Activated CD8-positive, alpha-beta memory T cell treated with anti-CD3 and anti-CD28 coated beads, Interleukin-2, amount 50 U/mL, for 4 hours (primary cell): Measurements from ENCODE around the gene C21orf58.
"Not testable (repeated sequence)": the region's sequence is repeated elsewhere in the genome, so short reads cannot be mapped to it uniquely, and the experiment has no call there.

Source experiments
- DNase-seq: peaks from one replicate; pipeline ENCODE4 v3.0.0-alpha.2; 2020

C21orf58 gene

DNA sequence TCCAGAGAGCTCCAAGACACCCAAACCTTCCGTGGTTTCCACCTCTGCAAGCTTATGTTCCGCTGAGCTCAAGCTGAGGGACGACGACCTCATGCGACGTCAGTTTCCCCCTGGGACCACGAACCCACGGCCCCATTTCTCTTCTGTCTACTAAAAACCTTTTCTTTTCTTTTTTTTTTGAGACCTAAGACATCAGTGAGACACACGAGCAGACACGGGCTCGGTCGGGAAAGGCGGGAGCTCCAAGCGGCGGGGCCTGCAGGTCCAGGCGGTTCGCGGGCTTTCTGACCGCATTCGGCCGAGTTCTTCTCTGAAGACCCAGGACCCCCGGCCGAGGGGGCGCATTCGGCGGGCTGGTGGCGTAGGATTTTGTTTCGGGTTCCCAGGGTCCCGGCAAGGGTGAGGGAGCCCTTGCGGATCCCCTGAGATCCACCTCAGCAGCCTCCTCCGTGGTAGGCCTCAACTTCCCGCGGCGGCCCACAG is 402 bp downstream of the C21orf58 start:
- DNase-seq: no peak

DNA sequence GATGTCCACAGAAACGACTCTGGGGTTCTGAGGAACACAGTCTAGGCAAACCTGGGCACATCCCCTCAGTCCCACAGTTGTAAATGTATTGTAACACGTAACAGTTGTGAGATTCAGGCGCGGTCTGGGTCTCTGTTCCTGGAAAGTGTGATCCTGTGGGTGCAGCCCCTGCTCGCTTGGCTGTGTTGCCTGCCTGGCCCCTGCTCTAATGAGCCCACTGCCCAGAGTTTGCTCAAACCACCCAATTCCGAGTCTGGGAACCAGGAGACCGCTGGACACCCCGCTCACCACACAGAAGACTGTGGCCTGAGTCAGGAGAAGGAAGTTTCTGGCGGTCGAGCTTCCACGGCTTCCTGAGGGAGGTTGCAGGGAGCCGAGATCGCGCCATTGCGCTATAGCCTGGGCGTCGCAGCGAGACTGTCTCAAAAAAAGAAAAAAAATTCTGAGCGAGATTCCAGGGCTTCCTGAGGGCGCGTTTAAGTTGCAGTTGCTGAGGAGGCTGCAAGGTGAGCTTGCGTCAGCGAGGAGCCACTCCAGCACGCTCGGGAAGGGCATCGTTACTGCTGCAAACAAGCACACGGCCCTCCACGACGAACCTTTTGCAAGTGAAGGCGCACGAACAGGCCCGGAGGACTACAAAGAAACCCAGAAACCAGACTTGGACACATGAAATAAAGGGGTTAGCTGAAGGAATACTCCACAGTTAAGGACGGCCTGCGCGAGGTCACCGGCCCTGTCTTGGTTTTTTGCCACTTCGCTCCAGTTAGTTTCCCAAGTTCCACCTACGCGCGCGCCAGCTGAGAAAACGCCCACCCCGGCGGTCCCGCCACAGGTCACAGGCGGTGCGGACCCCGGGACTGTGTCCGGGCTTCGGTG is 1.1 kb downstream of the C21orf58 start:
- no peak for DNase-seq

DNA sequence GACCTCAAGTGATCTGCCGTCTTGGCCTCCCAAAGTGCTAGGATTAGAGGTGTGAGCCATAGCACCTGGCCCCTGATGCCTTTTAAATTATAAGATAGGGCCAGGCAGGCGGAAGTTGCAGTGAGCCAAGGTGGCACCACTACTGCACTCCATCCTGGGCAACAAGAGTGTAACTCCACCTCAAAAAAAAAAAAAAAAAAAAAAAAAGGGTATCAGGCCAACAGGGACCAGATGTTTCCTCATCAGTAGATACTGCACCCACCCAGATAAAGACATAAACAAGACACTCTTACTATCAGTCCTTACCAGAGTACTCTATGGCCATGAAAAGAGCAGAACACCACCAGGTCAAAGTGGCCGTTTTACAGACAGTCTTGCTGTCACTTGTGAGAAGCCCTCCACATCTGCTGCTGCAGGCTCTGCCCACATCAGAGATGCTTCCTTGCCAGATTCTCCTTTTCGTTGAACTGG is 3.3 kb downstream of the C21orf58 start:
- no peak for DNase-seq

DNA sequence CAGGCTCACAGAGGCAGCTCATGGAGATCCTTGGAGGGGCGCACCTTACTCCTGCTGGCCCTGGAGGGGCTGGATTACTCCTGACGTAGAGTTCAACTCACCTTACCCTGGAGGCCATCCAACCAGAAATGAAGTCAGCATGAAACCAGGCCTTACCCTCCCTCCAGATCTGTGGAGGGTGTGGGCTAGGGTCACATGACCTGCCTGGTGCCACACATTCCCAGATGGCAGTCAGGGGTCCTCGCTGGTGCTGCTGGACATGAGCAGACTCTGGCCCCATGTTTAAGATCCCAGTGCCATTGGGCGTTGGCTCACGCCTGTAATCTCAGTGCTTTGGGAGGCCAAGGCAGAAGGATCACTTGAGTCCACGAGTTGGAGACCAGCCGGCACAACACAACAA is 4.5 kb downstream of the C21orf58 start:
- no peak for DNase-seq

DNA sequence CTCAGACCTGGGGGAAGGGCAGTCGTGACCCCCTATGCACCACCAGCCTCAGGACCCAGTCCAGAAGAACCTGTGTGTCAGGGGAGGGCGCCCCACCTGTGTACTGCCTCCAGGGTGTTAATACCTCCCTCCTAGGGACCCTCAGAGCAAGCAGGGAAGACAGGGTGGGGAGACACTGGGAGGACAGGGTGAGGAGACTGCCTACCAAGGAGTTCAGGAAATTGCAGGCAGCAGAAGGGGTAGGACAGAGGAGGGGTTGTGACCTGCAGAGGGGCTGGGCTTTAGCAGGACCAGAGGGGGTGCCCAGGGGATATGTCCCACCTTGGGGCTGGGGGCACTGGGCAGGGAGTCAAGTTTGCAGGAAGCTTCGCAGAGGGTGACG is 5.2 kb downstream of the C21orf58 start:
- no peak for DNase-seq

DNA sequence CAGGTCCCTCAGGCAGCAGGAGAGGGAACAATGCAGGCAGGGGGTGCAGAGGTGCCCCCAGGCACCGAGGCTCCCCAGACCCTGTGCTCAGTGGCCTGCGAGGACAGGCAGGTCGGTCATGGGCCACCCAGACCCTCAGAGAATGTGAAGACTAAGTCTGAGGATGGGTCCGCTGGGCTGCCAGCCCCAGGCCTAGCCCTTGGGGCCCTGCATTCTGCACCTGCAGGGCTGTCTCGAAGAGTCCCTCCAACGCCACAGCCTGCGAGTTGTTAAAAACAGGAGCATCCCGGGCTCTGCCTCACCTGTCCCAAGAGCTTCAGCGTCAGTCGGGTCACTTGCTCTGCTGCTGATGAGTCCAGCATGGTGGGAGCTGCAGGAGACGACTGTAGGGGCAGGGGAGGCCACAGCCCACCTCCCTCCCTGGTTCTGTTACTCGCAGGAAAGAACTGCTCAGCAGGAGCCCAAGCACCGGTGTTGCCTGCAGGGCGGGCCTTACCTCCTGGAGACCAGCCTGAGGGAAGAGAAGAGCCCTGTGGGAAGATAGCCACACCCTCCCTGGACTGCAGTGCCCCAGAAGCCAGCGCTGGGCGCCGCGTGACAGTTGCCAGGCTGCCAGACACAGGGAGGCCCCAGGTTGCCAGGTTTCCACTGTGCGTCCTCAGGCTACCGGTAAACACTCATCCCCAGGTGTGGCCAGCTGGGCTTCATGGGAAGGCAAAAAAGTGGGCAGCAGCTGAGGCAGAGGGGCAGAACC is 5.8 kb downstream of the C21orf58 start:
- no peak for DNase-seq

DNA sequence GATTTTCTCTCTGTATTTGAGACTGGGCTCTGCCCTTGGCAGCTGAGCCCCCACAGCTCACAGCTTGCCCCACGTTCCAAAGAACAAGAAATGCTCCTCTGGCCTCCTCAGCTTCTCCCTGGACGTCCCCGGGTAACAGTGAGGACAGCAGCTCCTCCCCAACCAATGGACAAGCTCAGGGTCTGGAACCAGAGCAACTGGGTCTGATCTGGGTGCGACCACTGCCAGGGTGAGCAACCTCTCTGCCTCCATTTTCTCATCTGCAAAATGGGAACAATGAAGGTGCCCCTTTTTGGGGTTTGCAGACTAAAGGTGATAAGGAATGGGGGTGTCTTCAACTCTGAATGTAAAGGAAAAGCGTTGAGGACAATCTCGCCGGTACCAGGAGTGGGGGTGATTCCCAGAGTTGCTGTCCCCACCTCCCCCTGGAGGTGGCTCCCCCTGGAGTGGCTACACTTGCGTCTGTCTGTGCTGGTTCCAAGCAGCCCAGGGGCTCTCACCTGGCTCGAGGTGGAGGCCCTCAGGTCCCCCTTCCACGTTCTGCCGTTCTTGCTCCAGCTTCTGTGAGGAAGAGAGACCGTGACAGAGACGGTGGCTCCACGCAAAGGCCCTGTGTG is 6.9 kb downstream of the C21orf58 start:
- no peak for DNase-seq

DNA sequence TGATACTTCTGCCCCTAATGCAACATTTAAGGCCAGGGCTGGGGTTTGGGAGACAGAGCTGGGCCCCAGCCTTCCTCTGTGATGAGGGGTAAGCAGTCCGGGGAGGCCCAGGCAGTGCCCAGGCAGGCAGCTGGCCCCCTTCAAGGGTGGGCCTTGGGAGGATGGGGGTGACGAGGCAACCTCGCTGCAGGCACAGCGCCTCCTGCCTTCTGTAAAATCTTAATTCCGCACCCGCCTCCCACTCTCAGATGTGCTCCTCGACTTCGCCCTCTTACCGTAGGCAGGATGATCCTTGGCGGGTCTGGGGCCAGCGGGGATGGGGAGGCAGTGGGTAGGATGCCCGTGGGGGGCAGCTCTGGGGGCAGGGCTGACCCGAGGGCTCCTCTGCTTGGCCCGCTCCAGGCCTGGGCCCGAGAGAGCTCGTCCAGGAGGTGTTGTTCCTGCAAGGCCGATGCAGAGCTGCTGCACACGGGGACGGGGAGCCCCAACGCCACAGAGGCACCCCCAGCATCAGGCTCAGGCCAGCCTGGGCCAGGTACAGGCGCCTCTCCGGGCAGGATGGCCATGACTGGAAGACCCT is 9.1 kb downstream of the C21orf58 start:
- DNase-seq: no peak

DNA sequence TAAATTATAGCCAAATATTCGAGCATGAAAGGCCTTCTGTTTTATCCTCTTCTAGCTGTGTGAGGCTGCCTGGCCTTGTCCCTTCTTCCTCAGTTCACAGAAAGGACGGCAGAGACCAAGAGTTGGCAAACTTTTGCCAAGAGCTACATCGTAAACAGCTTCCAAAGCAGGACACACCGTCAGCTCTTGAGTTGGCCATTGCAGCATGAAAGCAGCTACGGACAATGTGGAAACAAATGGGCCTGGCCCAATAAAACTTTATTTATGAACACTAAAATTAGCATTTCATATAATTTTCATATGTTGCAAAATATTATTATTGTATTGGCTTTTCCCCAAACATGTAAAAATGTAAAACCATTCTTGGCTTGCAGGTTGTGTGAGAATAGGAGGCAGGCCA is 10.7 kb downstream of the C21orf58 start:
- DNase-seq: no peak

DNA sequence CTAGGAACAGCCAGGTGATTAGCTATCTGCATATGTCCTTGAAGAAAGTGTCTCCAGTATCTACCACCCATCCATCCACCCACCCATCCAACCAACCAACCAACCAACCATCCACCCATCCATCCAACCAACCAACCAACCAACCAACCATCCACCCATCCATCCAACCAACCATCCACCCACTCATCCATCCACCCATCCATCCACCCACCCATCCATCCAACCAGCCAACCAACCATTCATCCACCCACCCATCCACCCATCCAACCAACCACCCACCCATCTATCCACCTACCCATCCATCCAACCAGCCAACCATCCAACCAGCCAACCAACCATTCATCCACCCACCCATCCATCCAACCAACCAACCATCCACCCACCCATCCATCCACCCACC is 12.1 kb downstream of the C21orf58 start:
- no peak for DNase-seq

DNA sequence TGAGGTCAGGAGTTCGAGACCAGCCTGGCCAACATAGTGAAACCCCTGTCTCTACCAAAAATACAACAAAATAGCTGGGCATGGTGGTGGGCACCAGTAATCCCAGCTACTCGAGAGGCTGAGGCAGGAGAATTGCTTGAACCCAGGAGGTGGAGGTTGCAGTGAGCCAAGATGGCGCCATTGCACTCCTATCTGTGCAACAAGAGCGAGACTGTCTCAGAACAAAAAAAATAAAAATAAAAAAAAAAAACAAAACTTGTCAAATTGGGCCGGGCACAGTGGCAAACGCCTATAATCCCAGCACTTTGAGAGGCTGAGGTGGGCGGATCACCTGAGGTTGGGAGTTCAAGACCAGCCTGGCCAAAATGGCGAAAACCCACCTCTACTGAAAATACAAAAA is 13.4 kb downstream of the C21orf58 start:
- not testable (repeated sequence) for DNase-seq

DNA sequence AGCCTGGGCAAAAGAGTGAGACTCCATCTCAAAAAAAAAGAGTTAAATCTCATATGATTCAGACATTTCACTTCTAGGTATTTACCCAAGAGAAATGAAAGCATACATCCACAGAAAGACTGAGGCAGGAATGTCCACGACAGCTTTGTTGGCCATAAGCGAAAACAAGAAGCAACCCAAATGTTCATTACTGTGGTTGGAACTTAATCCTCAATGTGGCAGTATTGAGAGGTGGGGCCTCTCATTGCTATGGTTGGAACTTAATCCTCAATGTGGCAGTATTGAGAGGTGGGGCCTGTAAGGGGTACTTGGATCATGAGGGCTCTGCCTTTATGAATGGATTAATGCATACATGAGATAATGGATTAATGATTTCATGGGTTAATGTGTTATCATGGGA is 15.2 kb downstream of the C21orf58 start:
- DNase-seq: no peak

DNA sequence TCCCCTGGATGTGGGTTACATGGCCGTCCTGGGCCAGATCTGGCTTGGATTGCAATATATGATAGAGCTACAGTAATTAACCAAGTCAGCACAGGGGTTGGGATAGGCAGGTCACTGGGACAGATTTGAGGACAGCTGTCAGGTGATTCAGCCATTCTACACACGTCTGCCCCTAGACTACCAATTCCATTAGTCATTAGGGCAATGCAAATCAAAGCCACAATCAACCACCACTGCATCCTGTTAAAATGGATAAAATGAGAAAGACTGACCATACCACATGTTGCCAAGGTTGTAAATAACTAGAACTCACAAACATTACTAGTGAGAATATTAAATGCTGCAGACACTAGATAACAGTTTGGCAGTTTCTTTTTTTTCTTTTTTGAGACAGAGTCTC is 16.0 kb downstream of the C21orf58 start:
- DNase-seq: no peak

DNA sequence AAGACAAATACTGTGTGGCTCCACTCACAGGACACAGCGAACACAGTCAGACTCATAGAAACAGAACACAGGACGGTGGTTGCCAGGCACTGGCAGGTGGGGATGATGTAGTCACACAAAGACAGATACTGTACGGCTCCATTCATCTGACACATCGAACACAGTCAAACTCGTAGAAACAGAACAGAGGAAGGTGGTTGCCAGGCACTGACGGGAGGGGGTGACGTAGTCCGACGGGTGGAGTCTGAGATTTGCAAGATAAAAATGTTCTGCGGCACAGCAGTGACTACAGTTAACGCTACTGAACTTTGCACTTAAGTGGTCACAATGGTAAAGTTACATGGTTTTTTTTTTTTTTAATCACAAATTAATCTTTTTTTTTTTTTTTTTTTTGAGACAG is 18.7 kb downstream of the C21orf58 start:
- no peak for DNase-seq

DNA sequence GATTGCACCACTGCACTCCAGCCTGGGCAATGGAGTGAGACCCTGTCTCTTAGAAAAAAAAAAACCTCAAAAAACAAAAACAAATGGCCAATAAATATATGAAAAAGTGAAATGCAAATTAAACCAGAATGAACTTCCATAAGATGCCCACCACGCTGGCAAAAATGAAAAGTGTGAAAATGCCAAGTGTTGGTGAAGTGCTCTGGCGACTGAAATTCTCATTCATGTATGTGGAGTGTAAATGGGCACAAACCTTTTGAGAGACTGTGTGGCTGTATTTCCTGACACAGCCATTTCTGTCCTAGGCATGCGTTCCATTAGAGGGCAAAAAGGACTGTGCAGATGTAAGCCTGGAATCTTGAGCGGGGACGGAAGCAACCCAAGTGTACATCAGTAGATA is 19.2 kb downstream of the C21orf58 start:
- no peak for DNase-seq

DNA sequence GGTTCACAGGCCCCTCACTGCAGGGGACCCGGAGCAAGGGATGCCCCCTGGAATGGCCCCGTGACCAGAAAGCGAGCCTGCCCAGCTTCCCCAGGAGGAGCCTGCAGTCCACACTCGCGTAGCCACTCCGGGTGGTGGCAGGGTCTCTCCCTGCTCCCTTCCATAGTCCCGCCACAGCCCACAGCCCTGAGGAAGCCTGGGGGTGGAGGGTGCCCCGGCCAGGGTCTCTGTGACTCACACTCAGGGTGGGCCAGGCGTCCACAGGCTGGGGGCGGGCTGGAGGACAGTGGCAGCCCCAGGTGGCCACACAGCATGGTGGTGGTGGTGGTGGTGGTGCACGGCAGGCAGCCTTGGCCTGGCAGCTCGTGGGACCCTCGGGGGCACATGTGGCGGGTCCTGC is 21.9 kb downstream of the C21orf58 start:
- DNase-seq: no peak

DNA sequence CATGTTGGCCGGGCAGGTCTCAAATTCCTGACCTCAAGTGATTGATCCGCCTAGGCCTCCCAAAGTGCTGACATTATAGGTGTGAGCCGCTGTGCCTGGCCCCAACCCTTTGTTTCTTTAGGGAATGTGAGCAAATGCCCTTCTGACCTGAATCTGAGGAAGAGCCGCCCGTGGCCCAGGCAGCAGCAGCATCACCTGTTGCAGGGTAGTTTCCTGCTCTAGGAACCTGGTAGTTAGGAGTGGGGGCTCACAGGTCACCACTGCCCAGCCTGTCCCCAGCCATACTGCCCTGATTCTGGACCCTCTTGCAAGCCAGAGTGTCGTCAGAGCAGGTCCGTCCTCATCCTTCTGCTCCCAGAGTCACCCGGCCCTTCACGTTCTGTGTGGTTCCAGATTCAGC is 24.5 kb downstream of the C21orf58 start:
- DNase-seq: no peak

DNA sequence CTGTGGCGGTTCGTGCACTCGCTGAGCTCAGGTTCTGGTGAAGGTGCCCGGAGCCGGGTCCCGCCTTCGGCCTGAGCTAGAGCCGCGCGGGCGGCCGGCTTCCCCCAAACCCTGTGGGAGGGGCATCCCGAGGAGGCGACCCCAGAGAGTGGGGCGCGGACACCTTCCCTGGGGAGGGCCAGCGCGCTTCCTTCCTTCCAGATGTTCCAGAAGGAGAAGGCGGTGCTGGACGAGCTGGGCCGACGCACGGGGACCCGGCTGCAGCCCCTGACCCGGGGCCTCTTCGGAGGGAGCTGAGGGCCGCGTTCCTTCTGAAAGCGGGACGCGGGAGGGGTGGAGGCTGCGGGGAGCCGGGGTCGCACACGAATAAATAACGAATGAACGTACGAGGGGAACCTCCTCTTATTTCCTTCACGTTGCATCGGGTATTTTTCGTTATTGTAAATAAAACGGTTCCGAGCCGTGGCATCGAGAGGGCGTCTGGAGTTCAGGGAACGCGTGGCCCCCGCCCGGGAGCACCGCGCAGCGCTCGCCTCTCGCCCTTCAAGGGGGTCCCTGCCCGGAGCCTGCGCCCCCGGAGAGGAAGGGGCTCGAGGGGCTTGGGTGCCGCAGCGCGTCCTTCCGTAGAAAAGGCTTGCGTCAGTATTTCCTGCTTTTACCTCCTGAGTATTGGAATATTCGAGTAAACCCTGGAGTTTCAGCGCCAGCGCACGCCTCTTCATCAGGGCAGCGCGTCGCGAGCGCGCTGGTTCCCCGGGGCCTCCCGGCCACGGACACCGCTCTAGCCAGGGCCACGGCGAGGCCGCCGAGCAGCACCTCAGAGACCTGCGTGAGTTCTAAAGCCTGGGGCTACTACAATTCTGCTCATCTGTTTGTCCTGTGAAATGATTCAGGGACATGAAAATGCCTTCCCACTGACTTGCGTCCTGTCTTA is 26.1 kb downstream of the C21orf58 start:
- DNase-seq: no peak

DNA sequence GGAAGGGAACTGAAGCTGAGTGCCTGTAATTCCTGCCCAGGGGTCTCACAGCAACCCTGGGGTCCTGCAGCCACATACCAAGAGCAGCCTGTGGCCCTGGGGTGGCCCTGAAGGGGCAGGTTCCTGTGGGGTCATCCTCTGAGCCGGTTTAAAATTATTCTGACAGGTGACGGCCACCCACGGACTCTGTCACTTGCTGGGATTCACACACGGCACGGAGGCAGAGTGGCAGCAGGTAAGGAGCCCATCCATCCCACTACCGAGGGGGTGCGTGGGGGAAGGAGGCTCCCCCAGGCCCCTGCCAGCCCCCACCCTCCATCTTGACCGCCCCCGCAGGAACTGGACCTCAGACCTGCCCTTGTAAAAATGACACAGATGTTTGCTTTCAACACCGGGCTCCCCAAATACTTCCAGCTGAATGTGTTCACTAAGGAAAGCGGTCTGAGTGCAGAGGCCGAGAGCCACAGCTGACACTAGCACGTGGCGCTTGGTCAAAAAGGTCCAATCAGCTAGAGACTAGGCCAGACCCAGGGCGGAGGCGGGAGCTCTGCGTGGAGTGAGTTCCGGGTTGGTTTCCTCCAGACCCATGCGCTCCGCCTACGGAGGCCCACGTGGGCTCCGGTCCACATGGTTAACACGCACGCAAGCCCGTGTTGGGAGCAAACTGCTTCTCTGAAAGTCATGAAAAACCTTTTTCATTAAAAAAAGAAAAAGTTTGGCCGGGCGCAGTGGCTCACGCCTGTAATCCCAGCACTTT is 27.5 kb downstream of the C21orf58 start:
- peak; percentile 60 for DNase-seq

DNA sequence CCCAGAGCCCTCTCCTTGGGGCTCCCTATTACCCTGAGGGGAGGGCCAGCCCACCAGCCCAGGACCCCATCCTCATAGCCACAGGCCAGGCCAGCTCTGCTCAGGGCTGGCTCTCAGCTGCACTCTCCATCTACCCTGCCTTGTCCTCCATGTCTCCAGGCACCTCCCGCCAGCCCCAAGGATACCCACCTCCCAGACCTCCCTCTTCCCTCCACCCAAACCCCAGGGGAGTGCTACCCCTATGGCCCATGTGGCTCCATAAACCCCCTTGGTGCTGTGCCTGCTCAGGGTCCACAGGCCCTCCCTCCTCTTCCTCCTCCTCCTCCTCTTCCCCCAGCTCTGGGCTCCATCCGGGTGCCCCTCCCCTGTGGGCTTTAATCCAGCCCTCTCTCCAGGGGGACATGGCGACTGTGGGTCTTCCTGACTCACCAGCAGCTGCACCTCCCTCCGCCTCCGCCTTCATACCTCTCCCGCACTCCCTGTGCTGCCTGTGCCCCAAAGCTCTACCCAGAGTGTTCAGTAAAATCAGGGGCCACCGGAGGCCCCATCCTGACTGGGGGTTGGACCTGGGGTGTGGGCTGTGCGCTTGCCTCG is 28.4 kb downstream of the C21orf58 start:
- DNase-seq: no peak

DNA sequence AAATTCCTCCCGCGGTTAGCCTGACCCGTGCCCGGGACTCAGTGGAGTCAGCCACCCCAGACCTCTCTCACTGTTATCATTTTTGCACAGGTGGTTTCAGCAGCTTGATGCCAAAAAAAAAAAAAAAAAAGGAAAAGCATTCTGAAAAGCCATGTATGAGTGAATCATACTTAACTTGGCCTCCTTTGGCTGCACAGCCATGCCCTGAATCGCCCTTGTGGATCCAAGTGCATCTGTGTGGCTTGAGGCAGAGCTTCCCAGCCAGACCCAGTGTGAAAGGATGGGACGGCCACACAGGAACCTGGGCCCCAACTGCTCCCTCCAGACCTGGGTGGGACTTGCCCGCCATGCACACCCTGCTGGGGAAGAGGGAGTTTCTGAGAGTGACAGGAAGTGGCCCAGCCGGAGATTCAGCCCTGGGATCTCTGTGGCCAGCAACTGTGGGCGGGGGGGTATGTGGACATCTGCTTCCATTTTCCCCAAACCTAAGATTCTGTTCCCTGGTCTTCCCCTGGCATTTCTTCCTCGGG is 29.0 kb downstream of the C21orf58 start:
- DNase-seq: no peak
